ENCODE measurements around the gene ATP23.

The ATP23 gene

GRCh38 chr12:57984629-57985151 lies 43.3 kb downstream of the ATP23 start:
- no peak for DNase-seq

DNA sequence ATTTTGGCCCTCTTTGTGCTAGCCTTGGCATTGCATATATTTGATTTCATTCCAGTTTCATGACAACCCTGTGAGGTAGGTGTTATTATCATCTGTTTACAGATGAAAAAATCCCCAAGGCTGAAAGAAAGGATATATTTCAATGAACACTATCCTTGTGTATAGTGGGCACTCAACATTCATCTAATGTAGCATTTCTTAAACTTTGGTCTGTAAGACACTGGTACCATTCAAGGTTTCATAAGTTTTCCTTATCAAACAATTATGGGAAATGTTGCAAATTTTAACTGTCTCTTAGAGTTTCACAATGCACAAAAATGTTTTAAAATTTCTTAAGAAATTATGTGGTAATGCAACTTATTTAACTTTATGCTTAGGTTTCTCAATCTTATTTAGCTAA lies 44.3 kb downstream of the ATP23 start:
- DNase-seq = no peak

GRCh38 chr12:57989838-57990237 lies 48.5 kb downstream of the ATP23 start:
- no peak for DNase-seq

- no peak for DNase-seq
These were observed 49.0 kb downstream of the ATP23 start for GRCh38 chr12:57990241-57990883.

DNA sequence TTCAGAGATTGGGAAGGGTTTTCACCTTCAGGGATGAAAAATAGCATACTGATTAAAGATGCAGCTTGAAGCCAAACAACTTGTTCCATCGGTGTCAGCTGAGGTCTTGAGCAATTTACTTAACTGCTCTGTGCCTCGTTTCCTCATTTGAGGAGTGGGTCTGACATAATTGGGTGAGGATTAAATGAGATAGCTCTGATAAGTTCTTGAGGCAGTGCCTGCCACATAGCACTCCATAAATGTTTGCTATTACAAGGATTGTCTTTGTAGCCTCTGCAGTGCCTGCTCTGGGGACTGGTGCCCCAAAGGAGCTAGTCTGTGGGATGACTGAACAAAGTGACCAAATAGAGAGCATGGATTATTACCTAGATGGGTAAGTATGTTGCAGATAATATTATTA lies 50.6 kb downstream of the ATP23 start:
- no peak for DNase-seq

- no peak for DNase-seq
These were observed 51.7 kb downstream of the ATP23 start for GRCh38 chr12:57993030-57993429.

DNA sequence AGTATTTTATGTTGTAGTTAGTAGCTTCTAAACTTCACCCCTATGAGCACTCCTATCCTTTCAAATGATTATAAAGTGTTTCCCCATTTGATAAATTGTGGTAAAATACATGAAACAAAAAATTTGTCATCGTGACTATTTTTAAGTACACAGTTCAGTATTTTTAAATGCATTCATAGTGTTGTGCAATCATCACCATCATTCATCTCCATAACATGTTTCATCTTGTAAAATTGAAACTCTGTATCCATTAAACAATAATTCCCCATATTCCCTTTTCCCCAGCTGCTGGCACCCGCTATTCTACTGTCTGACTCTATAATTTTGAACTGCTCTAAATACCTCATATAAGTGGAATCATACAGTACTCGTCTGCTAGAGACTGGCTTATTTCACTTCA lies 52.5 kb downstream of the ATP23 start:
- DNase-seq = no peak

DNA sequence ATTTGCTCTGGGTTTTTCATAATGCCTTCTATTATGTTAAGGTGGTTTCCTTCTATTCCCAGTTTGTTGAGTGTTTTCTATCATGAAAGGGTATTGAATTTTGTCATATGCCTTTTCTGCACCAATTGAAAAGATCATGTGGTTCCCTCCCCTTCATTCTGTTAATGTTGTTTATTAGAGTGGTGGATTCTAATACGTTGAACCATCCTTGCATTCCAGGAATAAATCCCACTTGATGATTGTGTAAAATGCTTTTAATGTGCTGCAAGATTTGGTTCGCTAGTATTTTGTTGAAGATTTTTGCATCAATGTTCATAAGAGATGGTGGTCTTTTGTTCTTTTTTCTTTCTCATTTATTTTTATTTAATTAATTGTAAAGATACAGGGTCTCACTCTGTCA lies 55.2 kb downstream of the ATP23 start:
- no peak for DNase-seq

- DNase-seq = no peak
These were observed 56.9 kb downstream of the ATP23 start for GRCh38 chr12:57998251-57998650.

- DNase-seq = no peak
These were observed 59.1 kb downstream of the ATP23 start for GRCh38 chr12:58000499-58000898.

GRCh38 chr12:58007875-58008274 lies 66.5 kb downstream of the ATP23 start:
- no peak for DNase-seq

GRCh38 chr12:58008634-58009033 lies 67.3 kb downstream of the ATP23 start:
- DNase-seq = no peak

Data from stimulated activated CD4-positive, alpha-beta T cell treated with anti-CD3 and anti-CD28 coated beads, Interleukin-2, amount 100 ng/mL, for 48 hours (primary cell).